ENCODE results near the gene HOXA5.

Gene HOXA5

GRCh38 chr7:27187475-27188385 is 44.2 kb upstream of the HOXA5 start:
- DNase-seq (ENCODE audit: insufficient read length, low spot score) (no peak), FAIRE-seq (no peak)

GRCh38 chr7:27186668-27187474 is 43.4 kb upstream of the HOXA5 start:
- no peak for FAIRE-seq
- TF ChIP-seq TAF1 (IDR thresholded peaks at IDR 0.05; ENCODE audit: low read depth, low read length) = no peak
- no peak for TF ChIP-seq POU2F2 (IDR thresholded peaks at IDR 0.05; ENCODE audit: low read depth, low read length)
- TF ChIP-seq PAX5 (IDR thresholded peaks at IDR 0.05; ENCODE audit: insufficient read depth, low read length, severe bottlenecking) = no peak
- no peak for TF ChIP-seq SPI1 (IDR thresholded peaks at IDR 0.05; ENCODE audit: low read depth, low read length)
- no peak for TF ChIP-seq POLR2AphosphoS5 (IDR thresholded peaks at IDR 0.05; ENCODE audit: low read depth, low read length)
- TF ChIP-seq POLR2A (IDR thresholded peaks at IDR 0.05; ENCODE audit: low read depth, low read length) = no peak
- DNase-seq (ENCODE audit: insufficient read length, low spot score) = no peak

More at GRCh38 chr7:27187475-27188385, 44.2 kb upstream of the HOXA5 start:
- TF ChIP-seq SPI1 (IDR thresholded peaks at IDR 0.05; ENCODE audit: low read depth, low read length) = no peak
- TF ChIP-seq POLR2AphosphoS5 (IDR thresholded peaks at IDR 0.05; ENCODE audit: low read depth, low read length) = no peak
- no peak for TF ChIP-seq POLR2A (IDR thresholded peaks at IDR 0.05; ENCODE audit: low read depth, low read length)
- no peak for TF ChIP-seq POU2F2 (IDR thresholded peaks at IDR 0.05; ENCODE audit: low read depth, low read length)
- TF ChIP-seq PAX5 (IDR thresholded peaks at IDR 0.05; ENCODE audit: insufficient read depth, low read length, severe bottlenecking) = no peak
- no peak for TF ChIP-seq TAF1 (IDR thresholded peaks at IDR 0.05; ENCODE audit: low read depth, low read length)

GRCh38 chr7:27185854-27186667 is 42.6 kb upstream of the HOXA5 start:
- DNase-seq (ENCODE audit: insufficient read length, low spot score) (no peak), FAIRE-seq (no peak)
- TF ChIP-seq POU2F2 (IDR thresholded peaks at IDR 0.05; ENCODE audit: low read depth, low read length) (no peak), PAX5 (IDR thresholded peaks at IDR 0.05; ENCODE audit: insufficient read depth, low read length, severe bottlenecking) (no peak), POLR2AphosphoS5 (IDR thresholded peaks at IDR 0.05; ENCODE audit: low read depth, low read length) (no peak), SPI1 (IDR thresholded peaks at IDR 0.05; ENCODE audit: low read depth, low read length) (no peak), POLR2A (IDR thresholded peaks at IDR 0.05; ENCODE audit: low read depth, low read length) (no peak), TAF1 (IDR thresholded peaks at IDR 0.05; ENCODE audit: low read depth, low read length) (no peak)

GRCh38 chr7:27185013-27185853 is 41.8 kb upstream of the HOXA5 start, which contains the start of gene HOXA11:
TSS of gene HOXA11 (minus strand) at chr7:27185232. CDS start at chr7:27185144, 88 bp downstream.
- FAIRE-seq (no peak), DNase-seq (ENCODE audit: insufficient read length, low spot score) (no peak)
- no peak for TF ChIP-seq SPI1 (IDR thresholded peaks at IDR 0.05; ENCODE audit: low read depth, low read length)
- TF ChIP-seq TAF1 (IDR thresholded peaks at IDR 0.05; ENCODE audit: low read depth, low read length) = no peak
- TF ChIP-seq PAX5 (IDR thresholded peaks at IDR 0.05; ENCODE audit: insufficient read depth, low read length, severe bottlenecking) = no peak
- no peak for TF ChIP-seq POLR2AphosphoS5 (IDR thresholded peaks at IDR 0.05; ENCODE audit: low read depth, low read length)
- no peak for TF ChIP-seq POLR2A (IDR thresholded peaks at IDR 0.05; ENCODE audit: low read depth, low read length)
- TF ChIP-seq POU2F2 (IDR thresholded peaks at IDR 0.05; ENCODE audit: low read depth, low read length) = no peak

- FAIRE-seq (no peak), DNase-seq (ENCODE audit: insufficient read length, low spot score) (no peak)
- TF ChIP-seq SPI1 (IDR thresholded peaks at IDR 0.05; ENCODE audit: low read depth, low read length) = no peak
- no peak for TF ChIP-seq TAF1 (IDR thresholded peaks at IDR 0.05; ENCODE audit: low read depth, low read length)
- TF ChIP-seq POU2F2 (IDR thresholded peaks at IDR 0.05; ENCODE audit: low read depth, low read length) = no peak
- no peak for TF ChIP-seq POLR2A (IDR thresholded peaks at IDR 0.05; ENCODE audit: low read depth, low read length)
- TF ChIP-seq PAX5 (IDR thresholded peaks at IDR 0.05; ENCODE audit: insufficient read depth, low read length, severe bottlenecking) = no peak
- no peak for TF ChIP-seq POLR2AphosphoS5 (IDR thresholded peaks at IDR 0.05; ENCODE audit: low read depth, low read length)
These were observed 41.0 kb upstream of the HOXA5 start for GRCh38 chr7:27184337-27185012.

- DNase-seq (ENCODE audit: insufficient read length, low spot score) (no peak), FAIRE-seq (no peak)
- no peak for TF ChIP-seq TAF1 (IDR thresholded peaks at IDR 0.05; ENCODE audit: low read depth, low read length)
- TF ChIP-seq SPI1 (IDR thresholded peaks at IDR 0.05; ENCODE audit: low read depth, low read length) = no peak
- no peak for TF ChIP-seq POLR2A (IDR thresholded peaks at IDR 0.05; ENCODE audit: low read depth, low read length)
- TF ChIP-seq POU2F2 (IDR thresholded peaks at IDR 0.05; ENCODE audit: low read depth, low read length) = no peak
- no peak for TF ChIP-seq PAX5 (IDR thresholded peaks at IDR 0.05; ENCODE audit: insufficient read depth, low read length, severe bottlenecking)
- no peak for TF ChIP-seq POLR2AphosphoS5 (IDR thresholded peaks at IDR 0.05; ENCODE audit: low read depth, low read length)
These were observed 40.3 kb upstream of the HOXA5 start for GRCh38 chr7:27183682-27184336.

Data from GM12891 (cell line).